IPS-15b (cell line): ENCODE results near the gene TAS2R30.

ENCODE experiments used
- H3K27me3 ChIP-seq: one replicate; pipeline ENCODE4 v1.6.1; 2013; ENCODE audit warnings: low read length; ENCODE audit not compliant: control insufficient read depth, insufficient read depth
- H3K36me3 ChIP-seq: one replicate; pipeline ENCODE4 v1.6.1; 2013; ENCODE audit warnings: low read length; ENCODE audit not compliant: control insufficient read depth, insufficient read depth
- H3K4me1 ChIP-seq: one replicate; pipeline ENCODE4 v1.6.1; 2013; ENCODE audit warnings: mild to moderate bottlenecking, low read length; ENCODE audit not compliant: control insufficient read depth, insufficient read depth
- H3K4me3 ChIP-seq: one replicate; pipeline ENCODE4 v1.5.1; 2013; ENCODE audit warnings: low read depth, low read length
- H3K9ac ChIP-seq: one replicate; pipeline ENCODE4 v1.6.1; 2013; ENCODE audit warnings: low read depth, mild to moderate bottlenecking, low read length
- H3K9me3 ChIP-seq: one replicate; pipeline ENCODE4 v1.6.1; 2013; ENCODE audit warnings: mild to moderate bottlenecking, low read length; ENCODE audit not compliant: control insufficient read depth, insufficient read depth

The TAS2R30 gene

GRCh38 chr12:11134305-11134704, at the start of gene TAS2R30:
Gene TAS2R30 (minus strand): TSS chr12:11134644. CDS start chr12:11134244, 400 bp downstream.
- no peaks in the 10 kb centered on the region for H3K4me1 ChIP-seq
- no peaks in the 10 kb centered on the region for H3K27me3 ChIP-seq
- H3K9ac ChIP-seq: no peak within 1 kb of the TSS
- no peaks in the 10 kb centered on the region for H3K36me3 ChIP-seq
- no peak within 1 kb of the TSS for H3K4me3 ChIP-seq
- H3K9me3 ChIP-seq: no peaks in the 10 kb centered on the region

DNA sequence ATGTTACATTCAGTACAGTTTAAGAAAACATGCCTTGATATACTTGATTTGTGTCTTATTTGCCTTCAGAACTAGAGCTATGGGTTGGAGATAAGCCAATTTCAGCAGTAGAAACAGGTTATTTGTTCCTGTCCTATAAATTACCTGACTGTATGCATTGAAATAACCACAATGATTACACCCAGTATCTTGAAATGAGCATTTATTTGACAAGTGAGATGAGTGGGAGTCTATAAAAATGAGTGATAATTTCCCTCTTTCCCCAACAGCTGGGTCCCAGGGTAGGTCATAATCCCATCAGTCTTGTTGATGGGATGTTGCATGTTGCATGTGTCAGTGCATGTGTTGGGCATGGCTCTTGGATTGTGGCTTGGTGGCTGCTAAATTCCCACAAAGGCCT, 48.6 kb upstream of the TAS2R30 start:
- Histone ChIP-seq H3K9me3 (no peaks in the 10 kb centered on the region), H3K4me1 (no peaks in the 10 kb centered on the region), H3K4me3 (no peak overlapping the region)

DNA sequence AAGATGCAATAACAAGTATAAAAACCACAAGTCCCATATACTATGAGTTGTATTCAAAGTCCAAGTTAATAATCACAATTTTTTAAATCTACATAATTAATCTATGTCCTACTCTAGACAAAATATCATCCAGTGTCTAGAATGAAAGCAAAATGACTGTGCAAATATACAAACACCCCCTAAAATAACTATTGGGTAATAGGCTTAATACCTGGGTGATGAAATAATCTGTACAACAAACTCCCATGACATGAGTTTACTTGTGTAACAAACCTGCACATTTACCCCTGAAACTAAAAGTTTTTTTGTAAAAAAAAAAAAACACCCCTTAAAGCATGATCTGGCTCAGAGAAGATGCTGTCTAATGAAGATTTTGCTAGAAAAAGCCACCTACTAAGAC, 48.1 kb upstream of the TAS2R30 start:
- H3K27me3 ChIP-seq: no peaks in the 10 kb centered on the region
- H3K4me1 ChIP-seq: no peaks in the 10 kb centered on the region
- no peak overlapping the region for H3K4me3 ChIP-seq
- no peaks in the 10 kb centered on the region for H3K36me3 ChIP-seq
- H3K9me3 ChIP-seq: no peaks in the 10 kb centered on the region
- no peak overlapping the region for H3K9ac ChIP-seq

More for the DNA sequence above, 48.6 kb upstream of the TAS2R30 start:
- Histone ChIP-seq H3K36me3 (no peaks in the 10 kb centered on the region), H3K27me3 (no peaks in the 10 kb centered on the region), H3K9ac (no peak overlapping the region)

GRCh38 chr12:11178250-11178649, 43.8 kb upstream of the TAS2R30 start:
- Histone ChIP-seq H3K9me3 (no peaks in the 10 kb centered on the region), H3K9ac (no peak overlapping the region), H3K27me3 (no peaks in the 10 kb centered on the region), H3K4me1 (no peaks in the 10 kb centered on the region), H3K4me3 (no peak overlapping the region), H3K36me3 (no peaks in the 10 kb centered on the region)

GRCh38 chr12:11174022-11174421, 39.6 kb upstream of the TAS2R30 start:
- Histone ChIP-seq H3K9ac (no peak overlapping the region), H3K4me3 (no peak overlapping the region), H3K4me1 (no peaks in the 10 kb centered on the region), H3K27me3 (no peaks in the 10 kb centered on the region), H3K36me3 (no peaks in the 10 kb centered on the region), H3K9me3 (no peaks in the 10 kb centered on the region)

DNA sequence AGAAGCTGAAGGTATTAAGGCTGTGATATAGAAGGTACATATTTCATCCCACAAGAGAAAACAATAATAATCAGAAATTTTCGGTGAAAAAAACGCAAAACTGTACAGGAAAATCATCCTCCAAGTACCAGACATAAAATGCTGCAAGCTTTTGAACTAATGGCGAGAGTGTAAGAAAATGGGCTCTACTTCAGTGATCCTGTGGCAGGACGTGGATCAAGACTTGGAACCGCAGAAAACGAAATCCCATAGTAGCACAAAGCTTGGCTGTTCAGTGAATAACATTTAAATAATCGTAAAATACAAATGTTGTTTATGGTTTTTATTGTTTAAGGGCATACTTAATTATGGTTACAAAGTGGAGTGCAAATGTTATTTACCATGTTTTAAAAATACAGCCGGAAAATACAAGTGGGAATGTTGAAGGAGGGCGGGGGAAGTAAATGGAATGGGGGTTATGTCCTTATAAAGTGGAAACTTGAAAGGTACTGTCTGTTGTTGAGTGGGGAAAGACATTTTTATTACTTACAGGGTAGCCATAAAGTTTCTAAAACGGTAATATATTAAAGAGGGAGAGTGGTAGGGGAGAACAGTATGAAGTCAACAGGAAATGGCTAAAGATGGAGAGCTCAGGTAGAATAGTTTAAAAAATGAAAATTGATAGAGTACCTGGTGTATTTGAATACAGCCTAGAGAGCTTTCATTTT, 37.7 kb upstream of the TAS2R30 start:
- H3K9ac ChIP-seq: peak overlapping the region; percentile 93
- no peaks in the 10 kb centered on the region for H3K9me3 ChIP-seq
- no peaks in the 10 kb centered on the region for H3K27me3 ChIP-seq
- H3K4me1 ChIP-seq: no peaks in the 10 kb centered on the region
- peak overlapping the region; percentile 97 for H3K4me3 ChIP-seq
- no peaks in the 10 kb centered on the region for H3K36me3 ChIP-seq

- Histone ChIP-seq H3K4me1 (peaks cover 3% of the 10 kb centered on the region), H3K4me3 (peak within 1 kb of the TSS; percentile 97), H3K9ac (peak within 1 kb of the TSS; percentile 96), H3K9me3 (no peaks in the 10 kb centered on the region), H3K36me3 (no peaks in the 10 kb centered on the region), H3K27me3 (no peaks in the 10 kb centered on the region)
Measured at GRCh38 chr12:11171145-11171968, 36.9 kb upstream of the TAS2R30 start, which contains the start of gene SMIM10L1. Gene SMIM10L1 (plus strand): TSS chr12:11171194. CDS start chr12:11171357, 163 bp downstream.

DNA sequence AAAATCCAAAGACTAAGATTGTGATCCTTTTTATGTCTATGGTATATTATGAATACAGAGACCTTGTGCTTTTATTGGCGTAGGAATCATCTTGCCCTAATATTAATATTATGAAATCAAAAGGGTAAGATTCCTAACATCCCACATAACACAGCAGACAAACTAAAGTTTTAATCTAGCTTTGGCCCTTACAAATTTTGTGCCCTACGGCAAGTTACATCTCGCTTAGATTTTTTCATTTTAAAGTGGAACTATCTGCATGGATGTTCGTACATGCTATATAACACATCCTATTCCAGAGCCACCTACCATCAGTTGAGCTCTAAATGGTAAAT, 36.3 kb upstream of the TAS2R30 start:
- H3K27me3 ChIP-seq: no peaks in the 10 kb centered on the region
- no peaks in the 10 kb centered on the region for H3K9me3 ChIP-seq
- no peaks in the 10 kb centered on the region for H3K36me3 ChIP-seq
- H3K4me3 ChIP-seq: peak overlapping the region; percentile 97
- H3K9ac ChIP-seq: peak overlapping the region; percentile 96
- peaks cover 5% of the 10 kb centered on the region for H3K4me1 ChIP-seq

DNA sequence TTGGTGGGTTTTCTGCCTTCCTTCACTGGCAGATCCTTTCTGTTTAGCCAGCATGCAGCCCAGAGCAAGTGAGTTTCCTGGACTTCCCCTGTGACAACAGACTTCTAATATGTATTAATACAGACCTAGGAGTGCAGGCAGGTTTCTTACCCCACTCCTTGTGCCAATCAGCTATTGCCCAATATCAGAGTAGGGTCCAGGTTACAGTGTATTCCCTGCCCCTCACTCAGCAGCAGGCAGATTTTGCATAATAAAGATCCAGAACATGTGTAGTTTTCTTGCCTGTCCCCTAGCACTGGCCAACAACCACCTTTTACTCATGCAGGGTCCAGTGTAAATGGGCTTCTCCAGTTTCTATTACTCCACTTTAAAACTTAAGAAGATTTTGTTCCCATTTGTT, 31.9 kb upstream of the TAS2R30 start:
- no peak overlapping the region for H3K4me3 ChIP-seq
- H3K4me1 ChIP-seq: peaks cover 5% of the 10 kb centered on the region
- no peaks in the 10 kb centered on the region for H3K36me3 ChIP-seq
- H3K9ac ChIP-seq: peak overlapping the region; percentile 8
- H3K9me3 ChIP-seq: no peaks in the 10 kb centered on the region
- no peaks in the 10 kb centered on the region for H3K27me3 ChIP-seq

GRCh38 chr12:11164384-11164783, 29.9 kb upstream of the TAS2R30 start:
- Histone ChIP-seq H3K9me3 (no peaks in the 10 kb centered on the region), H3K4me1 (peaks cover 5% of the 10 kb centered on the region), H3K36me3 (no peaks in the 10 kb centered on the region), H3K27me3 (no peaks in the 10 kb centered on the region), H3K4me3 (no peak overlapping the region), H3K9ac (no peak overlapping the region)

DNA sequence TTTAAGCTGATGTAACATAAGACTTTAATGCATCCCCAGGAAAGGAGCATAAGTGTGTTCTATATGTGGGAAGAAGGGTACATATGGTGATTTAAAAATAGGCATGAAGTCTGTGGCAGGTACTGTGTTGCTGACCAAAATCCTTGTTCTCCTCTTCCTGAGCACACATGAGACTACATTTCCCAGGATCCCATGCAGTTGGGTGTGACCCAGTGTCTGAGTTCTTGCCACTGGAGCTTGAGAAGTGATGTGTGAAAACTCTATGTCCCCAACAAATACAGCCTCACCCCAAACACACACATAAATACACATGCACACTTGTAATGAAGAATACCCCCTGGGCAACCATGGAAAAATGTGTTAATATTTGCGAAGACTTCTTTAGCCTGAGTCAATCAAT, 28.1 kb upstream of the TAS2R30 start:
- H3K9me3 ChIP-seq: no peaks in the 10 kb centered on the region
- H3K27me3 ChIP-seq: no peaks in the 10 kb centered on the region
- H3K4me3 ChIP-seq: no peak overlapping the region
- no peaks in the 10 kb centered on the region for H3K36me3 ChIP-seq
- H3K9ac ChIP-seq: no peak overlapping the region
- peaks cover 5% of the 10 kb centered on the region for H3K4me1 ChIP-seq

DNA sequence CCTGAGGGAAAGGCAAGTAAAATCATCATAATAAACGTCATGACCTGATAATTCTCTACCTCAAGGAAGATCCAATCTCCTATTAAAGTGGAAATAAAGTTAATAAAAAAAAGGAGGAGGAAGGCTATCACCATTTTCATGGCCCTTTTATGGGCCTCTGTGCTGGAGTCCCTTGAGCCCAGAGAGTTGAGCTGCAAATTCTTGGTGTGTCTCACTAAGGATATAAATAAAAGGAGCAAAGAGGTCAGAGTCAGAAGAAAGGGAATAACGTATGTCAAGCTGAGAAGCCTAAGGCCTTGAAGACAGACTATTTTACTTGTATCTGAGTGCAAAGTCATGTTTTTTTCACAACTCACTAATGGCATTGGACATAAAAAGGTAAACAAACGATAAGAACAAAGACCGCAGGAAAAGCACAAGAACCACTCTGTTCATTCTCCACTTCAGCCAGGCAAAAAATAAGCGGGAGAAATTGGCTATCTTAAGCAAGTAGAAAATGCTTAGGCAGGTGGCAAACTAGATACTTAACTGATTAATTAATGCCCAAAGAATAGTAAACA, 24.5 kb upstream of the TAS2R30 start:
- Histone ChIP-seq H3K27me3 (no peaks in the 10 kb centered on the region), H3K4me1 (peaks cover 4% of the 10 kb centered on the region), H3K36me3 (no peaks in the 10 kb centered on the region), H3K9ac (no peak overlapping the region), H3K9me3 (no peaks in the 10 kb centered on the region), H3K4me3 (no peak overlapping the region)
